Mammary epithelial cell (primary cell): ENCODE results near the gene ETNK2.

Source experiments
- CTCF ChIP-seq, 2 donors: IDR thresholded peaks in 1 of 2; conservative IDR thresholded peaks in 1 of 2; 2 replicates each; pipeline ENCODE4 v1.5.1; 2011 to 2012; ENCODE audit warnings: inconsistent platforms in 2 of 2, low read length in 2 of 2, mild to moderate bottlenecking in 2 of 2, control low read depth in 1 of 2, low read depth in 1 of 2; ENCODE audit not compliant: insufficient read depth in 1 of 2; ENCODE audit errors: extremely low read depth in 1 of 2
- EZH2 ChIP-seq: IDR thresholded peaks from 2 replicates; pipeline ENCODE4 v1.6.1; 2012; ENCODE audit warnings: low read length, inconsistent platforms, borderline replicate concordance

DNA sequence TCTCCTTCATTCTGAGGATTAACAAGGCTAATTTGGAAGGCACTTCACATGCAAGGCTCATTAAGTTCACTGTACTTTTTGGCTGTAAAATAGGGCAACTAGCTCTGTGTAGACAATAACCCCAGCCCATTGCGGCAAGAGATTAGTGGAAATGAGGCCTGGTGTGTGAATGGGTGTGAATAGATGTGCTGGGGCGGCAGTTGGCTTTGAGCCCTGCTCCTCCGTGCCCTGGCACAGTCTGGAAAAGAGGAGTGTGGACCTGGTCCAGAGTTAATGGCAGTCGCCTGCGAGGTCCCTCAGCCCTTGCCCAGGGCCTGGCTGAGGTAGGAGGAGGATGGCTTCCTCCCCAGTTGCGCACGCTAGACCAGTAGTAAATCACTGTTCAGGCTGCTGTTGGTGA is 39.6 kb upstream of the ETNK2 start:
- TF ChIP-seq CTCF (conservative IDR thresholded peaks at IDR 0.05 in 1 of 2, IDR thresholded peaks at IDR 0.05 in 1 of 2; ENCODE audit: extremely low read depth in 1 of 2, insufficient read depth in 1 of 2, low read depth in 1 of 2, low read length in 2 of 2) (no peak), EZH2 (no peak)
